K562 (cell line): ENCODE data around the gene PNCK.
"Not testable (repeated sequence)": the region's sequence is repeated elsewhere in the genome, so short reads cannot be mapped to it uniquely, and the experiment has no call there.

Experiments used
- HIVEP1 ChIP-seq: fragments of 250-450 bp; sonication (Bioruptor Pico); IDR thresholded peaks from 2 replicates; pipeline ENCODE4 v1.4.0; 2020; ENCODE audit warnings: mild to moderate bottlenecking
- JUNB ChIP-seq: fragments of 450-650 bp; formaldehyde crosslinking; conservative IDR thresholded peaks from 2 replicates; pipeline ENCODE4 v1.4.0; 2020; ENCODE audit warnings: mild to moderate bottlenecking
- KDM4B ChIP-seq, 2 experiments: fragments of 450-650 bp in 1 of 2; sonication (generic) in 1 of 2; IDR thresholded peaks; 2 replicates each; pipeline ENCODE4 v1.6.1; 2016 to 2017; ENCODE audit warnings: borderline replicate concordance in 2 of 2, antibody characterized with exemption in 1 of 2, low read depth in 1 of 2, mild to moderate bottlenecking in 1 of 2
- MXI1 ChIP-seq: IDR thresholded peaks from 2 replicates; pipeline ENCODE4 v1.6.1; 2011; ENCODE audit warnings: low read depth, mild to moderate bottlenecking, improper control_type of control experiment, low read length
- POLR2AphosphoS5 ChIP-seq: IDR thresholded peaks from 2 replicates; pipeline ENCODE4 v1.6.1; 2011; ENCODE audit warnings: mild to moderate bottlenecking, low read depth, low read length, moderate library complexity; ENCODE audit not compliant: control insufficient read depth, insufficient read depth
- ZNF511 ChIP-seq: sonication (generic); formaldehyde crosslinking; IDR thresholded peaks from 2 replicates; pipeline ENCODE4 v1.8.0; 2022; ENCODE audit warnings: mild to moderate bottlenecking, missing genetic modification reagents

DNA sequence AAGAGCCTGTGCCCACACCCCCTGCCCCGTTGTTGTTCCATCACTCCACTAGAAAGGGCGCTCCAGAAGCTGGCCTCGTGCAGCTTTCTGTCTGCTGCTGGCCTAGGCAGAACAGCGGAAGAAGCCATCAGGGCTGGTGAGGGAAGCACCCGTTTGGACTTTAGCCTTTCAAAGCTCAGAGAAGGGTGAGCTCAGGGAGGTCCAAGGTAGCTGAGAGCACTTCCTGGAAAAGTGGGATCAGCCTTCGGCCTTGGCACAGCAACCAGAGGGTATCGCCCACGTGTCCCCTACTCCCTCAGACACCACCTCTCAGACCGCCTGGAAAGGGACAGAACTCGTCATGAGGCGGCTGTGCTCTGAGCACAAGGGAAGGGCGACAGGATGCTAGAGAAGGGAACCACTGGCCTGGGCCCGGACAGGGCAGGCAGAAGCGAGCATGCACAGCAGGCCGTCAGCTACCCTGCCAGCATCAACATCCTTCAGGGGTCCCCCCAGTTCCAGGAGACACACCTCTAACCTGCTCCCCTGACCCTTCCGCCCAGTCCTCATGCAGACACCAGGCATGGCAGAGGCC is 25.7 kb upstream of the PNCK start:
- not testable (repeated sequence) for TF ChIP-seq JUNB (CRISPR knock-in tag); HIVEP1 (CRISPR knock-in tag); POLR2AphosphoS5; KDM4B (IDR thresholded peaks at IDR 0.05; ENCODE audit: borderline replicate concordance in 2 of 2, low read depth in 1 of 2); ZNF511 (CRISPR knock-in tag); MXI1
